ENCODE results near the gene IL25. TPM values are rescaled to one million over a fixed set of nuclear protein-coding genes. Genes with fewer than 3 reads are reported as not detected.

IL25 gene
- total and polyA plus RNA-seq, 2 experiments from 2014 or later, result not detected

DNA sequence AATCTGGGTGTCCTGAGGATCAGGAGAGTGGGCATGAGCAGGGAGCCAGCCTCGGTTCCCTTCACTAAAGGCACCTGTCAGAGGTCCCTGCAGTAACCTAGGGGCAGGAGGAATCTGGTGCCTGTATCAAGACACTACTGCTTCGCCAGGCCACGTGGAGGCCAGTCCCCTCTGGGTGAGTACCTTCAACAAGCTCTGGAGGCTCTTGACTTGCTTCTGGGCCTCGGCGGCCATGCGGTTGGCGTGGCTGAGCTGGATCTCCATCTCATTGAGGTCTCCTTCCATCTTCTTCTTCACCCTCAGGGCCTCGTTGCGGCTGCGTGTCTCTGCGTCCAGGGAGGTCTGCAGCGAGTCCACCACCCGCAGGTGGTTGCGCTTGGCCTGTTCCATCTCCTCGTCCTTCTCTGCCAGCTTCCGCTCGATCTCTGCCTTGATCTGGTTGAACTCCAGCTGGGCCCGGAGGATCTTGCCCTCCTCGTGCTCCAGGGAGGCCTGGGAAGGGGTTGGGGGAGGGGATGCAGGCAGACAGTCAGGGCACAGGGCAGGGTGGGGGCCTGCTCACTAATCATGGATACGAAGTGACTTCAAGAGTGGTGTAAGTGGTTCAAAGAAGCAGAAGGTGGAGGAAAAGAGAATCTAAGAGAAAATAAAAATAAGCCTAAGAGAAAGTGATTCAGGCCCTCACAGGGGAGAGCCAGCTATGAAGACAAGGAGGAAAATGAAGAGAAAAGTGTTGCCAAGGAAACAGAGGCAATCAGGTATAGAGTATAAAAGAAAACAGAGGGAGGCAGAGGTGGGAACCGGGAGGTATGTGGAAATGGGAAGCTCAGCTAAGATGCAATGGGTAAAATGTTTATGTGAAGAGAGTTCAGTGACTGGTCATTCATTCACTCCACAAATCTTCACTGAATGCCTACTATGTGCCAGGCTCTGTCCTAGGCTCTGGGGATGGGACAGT, 43.5 kb downstream of the IL25 start:
- H3K36me3 Mint-ChIP-seq (ENCODE audit: low read depth), result no peaks in the 10 kb centered on the region; the same call in 2 of the 3 replicates
- Histone ChIP-seq H3K4me1 (ENCODE audit: insufficient read depth) (no peaks in the 10 kb centered on the region), H3K4me2 (no peak overlapping the region), H3K27me3 (ENCODE audit: insufficient read depth) (no peaks in the 10 kb centered on the region), H3K36me3 (ENCODE audit: insufficient read depth) (no peaks in the 10 kb centered on the region), H3K4me3 (no peak overlapping the region), H3F3A (replicated peaks; ENCODE audit: low read depth) (no peaks in the 10 kb centered on the region), H2AFZ (no peak overlapping the region), H3K27ac (ENCODE audit: low read depth) (no peak overlapping the region), H3K79me2 (replicated peaks; ENCODE audit: insufficient read depth) (no peaks in the 10 kb centered on the region), H3K9me2 (ENCODE audit: insufficient read depth) (peaks cover 8% of the 10 kb centered on the region), H4K20me1 (replicated peaks; ENCODE audit: insufficient read depth) (no peaks in the 10 kb centered on the region)
- H3K4me3 Mint-ChIP-seq, result no peak overlapping the region
- TF ChIP-seq ZNF331 (CRISPR knock-in tag; IDR thresholded peaks at IDR 0.05; ENCODE audit: low read depth) (no peak), NANOG (IDR thresholded peaks at IDR 0.05; ENCODE audit: borderline replicate concordance) (no peak), CREB1 (CRISPR knock-in tag; IDR thresholded peaks at IDR 0.05; ENCODE audit: low read depth) (no peak), ETS1 (IDR thresholded peaks at IDR 0.05) (no peak), EZH2phosphoT487 (IDR thresholded peaks at IDR 0.05; ENCODE audit: unreplicated experiment) (no peak)
- TF ChIP-seq, protein P1, sequence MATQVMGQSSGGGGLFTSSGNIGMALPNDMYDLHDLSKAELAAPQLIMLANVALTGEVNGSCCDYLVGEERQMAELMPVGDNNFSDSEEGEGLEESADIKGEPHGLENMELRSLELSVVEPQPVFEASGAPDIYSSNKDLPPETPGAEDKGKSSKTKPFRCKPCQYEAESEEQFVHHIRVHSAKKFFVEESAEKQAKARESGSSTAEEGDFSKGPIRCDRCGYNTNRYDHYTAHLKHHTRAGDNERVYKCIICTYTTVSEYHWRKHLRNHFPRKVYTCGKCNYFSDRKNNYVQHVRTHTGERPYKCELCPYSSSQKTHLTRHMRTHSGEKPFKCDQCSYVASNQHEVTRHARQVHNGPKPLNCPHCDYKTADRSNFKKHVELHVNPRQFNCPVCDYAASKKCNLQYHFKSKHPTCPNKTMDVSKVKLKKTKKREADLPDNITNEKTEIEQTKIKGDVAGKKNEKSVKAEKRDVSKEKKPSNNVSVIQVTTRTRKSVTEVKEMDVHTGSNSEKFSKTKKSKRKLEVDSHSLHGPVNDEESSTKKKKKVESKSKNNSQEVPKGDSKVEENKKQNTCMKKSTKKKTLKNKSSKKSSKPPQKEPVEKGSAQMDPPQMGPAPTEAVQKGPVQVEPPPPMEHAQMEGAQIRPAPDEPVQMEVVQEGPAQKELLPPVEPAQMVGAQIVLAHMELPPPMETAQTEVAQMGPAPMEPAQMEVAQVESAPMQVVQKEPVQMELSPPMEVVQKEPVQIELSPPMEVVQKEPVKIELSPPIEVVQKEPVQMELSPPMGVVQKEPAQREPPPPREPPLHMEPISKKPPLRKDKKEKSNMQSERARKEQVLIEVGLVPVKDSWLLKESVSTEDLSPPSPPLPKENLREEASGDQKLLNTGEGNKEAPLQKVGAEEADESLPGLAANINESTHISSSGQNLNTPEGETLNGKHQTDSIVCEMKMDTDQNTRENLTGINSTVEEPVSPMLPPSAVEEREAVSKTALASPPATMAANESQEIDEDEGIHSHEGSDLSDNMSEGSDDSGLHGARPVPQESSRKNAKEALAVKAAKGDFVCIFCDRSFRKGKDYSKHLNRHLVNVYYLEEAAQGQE (IDR thresholded peaks at IDR 0.05; ENCODE audit: unreplicated experiment), result no peak
- TF ChIP-seq, protein P2, sequence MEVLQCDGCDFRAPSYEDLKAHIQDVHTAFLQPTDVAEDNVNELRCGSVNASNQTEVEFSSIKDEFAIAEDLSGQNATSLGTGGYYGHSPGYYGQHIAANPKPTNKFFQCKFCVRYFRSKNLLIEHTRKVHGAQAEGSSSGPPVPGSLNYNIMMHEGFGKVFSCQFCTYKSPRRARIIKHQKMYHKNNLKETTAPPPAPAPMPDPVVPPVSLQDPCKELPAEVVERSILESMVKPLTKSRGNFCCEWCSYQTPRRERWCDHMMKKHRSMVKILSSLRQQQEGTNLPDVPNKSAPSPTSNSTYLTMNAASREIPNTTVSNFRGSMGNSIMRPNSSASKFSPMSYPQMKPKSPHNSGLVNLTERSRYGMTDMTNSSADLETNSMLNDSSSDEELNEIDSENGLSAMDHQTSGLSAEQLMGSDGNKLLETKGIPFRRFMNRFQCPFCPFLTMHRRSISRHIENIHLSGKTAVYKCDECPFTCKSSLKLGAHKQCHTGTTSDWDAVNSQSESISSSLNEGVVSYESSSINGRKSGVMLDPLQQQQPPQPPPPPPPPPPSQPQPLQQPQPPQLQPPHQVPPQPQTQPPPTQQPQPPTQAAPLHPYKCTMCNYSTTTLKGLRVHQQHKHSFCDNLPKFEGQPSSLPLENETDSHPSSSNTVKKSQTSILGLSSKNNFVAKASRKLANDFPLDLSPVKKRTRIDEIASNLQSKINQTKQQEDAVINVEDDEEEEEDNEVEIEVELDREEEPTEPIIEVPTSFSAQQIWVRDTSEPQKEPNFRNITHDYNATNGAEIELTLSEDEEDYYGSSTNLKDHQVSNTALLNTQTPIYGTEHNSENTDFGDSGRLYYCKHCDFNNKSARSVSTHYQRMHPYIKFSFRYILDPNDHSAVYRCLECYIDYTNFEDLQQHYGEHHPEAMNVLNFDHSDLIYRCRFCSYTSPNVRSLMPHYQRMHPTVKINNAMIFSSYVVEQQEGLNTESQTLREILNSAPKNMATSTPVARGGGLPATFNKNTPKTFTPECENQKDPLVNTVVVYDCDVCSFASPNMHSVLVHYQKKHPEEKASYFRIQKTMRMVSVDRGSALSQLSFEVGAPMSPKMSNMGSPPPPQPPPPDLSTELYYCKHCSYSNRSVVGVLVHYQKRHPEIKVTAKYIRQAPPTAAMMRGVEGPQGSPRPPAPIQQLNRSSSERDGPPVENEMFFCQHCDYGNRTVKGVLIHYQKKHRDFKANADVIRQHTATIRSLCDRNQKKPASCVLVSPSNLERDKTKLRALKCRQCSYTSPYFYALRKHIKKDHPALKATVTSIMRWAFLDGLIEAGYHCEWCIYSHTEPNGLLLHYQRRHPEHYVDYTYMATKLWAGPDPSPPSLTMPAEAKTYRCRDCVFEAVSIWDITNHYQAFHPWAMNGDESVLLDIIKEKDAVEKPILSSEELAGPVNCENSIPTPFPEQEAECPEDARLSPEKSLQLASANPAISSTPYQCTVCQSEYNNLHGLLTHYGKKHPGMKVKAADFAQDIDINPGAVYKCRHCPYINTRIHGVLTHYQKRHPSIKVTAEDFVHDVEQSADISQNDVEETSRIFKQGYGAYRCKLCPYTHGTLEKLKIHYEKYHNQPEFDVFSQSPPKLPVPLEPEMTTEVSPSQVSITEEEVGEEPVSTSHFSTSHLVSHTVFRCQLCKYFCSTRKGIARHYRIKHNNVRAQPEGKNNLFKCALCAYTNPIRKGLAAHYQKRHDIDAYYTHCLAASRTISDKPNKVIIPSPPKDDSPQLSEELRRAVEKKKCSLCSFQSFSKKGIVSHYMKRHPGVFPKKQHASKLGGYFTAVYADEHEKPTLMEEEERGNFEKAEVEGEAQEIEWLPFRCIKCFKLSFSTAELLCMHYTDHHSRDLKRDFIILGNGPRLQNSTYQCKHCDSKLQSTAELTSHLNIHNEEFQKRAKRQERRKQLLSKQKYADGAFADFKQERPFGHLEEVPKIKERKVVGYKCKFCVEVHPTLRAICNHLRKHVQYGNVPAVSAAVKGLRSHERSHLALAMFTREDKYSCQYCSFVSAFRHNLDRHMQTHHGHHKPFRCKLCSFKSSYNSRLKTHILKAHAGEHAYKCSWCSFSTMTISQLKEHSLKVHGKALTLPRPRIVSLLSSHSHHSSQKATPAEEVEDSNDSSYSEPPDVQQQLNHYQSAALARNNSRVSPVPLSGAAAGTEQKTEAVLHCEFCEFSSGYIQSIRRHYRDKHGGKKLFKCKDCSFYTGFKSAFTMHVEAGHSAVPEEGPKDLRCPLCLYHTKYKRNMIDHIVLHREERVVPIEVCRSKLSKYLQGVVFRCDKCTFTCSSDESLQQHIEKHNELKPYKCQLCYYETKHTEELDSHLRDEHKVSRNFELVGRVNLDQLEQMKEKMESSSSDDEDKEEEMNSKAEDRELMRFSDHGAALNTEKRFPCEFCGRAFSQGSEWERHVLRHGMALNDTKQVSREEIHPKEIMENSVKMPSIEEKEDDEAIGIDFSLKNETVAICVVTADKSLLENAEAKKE (CRISPR knock-in tag; IDR thresholded peaks at IDR 0.05), result no peak
- H3K9me3 Mint-ChIP-seq, result no peaks in the 10 kb centered on the region; the same call in 2 of the 3 replicates
- peaks cover 35% of the 10 kb centered on the region for H3K27me3 Mint-ChIP-seq (ENCODE audit: insufficient read depth, low read depth, poor library complexity)
- DNase-seq (ENCODE audit: low spot score) (no peak), ATAC-seq (no peak)
- no peak overlapping the region for H3K27ac Mint-ChIP-seq
- peaks cover 5% of the 10 kb centered on the region; the same call in 2 of the 3 replicates for H3K4me1 Mint-ChIP-seq

All from GM23338 (cell line).